ENCODE results near the gene FSD2. TPM values are rescaled to one million over a fixed set of nuclear protein-coding genes. Genes with fewer than 3 reads are reported as not detected.

The FSD2 gene
- total and polyA plus RNA-seq, 9 of the 15 experiments (the other 6 are each of a cell fraction or from before 2014, with no cell fraction given): 0.01 to 0.06 TPM; not detected in 7

DNA sequence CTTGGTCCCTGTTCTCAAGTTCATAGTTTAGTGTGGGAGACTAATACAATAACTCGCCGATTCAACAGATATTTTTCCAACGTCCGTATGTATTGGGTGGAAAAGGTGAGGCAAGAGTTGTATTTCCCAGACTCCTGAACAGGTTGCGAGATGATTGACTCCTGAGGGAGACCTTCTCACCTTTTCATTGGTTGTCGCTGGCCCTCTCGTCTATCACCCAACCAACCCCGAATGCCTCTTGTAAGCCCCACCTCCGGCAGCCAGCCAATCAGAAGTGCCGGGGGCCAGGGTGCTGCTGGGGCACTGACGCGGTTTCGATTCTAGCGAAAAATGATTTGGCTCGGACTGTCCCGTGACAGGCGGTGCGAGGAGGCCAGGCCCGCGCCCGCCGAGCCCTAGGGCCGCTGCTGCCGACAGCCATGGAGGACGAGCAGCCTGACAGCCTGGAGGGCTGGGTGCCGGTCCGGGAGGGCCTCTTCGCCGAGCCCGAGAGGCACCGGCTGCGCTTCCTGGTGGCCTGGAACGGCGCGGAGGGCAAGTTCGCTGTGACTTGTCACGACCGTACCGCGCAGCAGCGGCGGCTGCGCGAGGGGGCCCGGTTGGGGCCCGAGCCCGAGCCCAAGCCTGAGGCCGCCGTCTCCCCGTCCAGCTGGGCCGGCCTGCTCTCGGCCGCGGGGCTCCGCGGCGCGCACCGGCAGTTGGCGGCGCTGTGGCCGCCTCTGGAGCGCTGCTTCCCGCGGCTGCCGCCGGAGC, 3.6 kb upstream of the FSD2 start, which contains the start of gene WHAMM (continued):
- TF ChIP-seq CEBPG (CRISPR knock-in tag; IDR thresholded peaks at IDR 0.05) (peak; percentile 6; the same call in 1 of the 2 replicates), CEBPG (tag; conservative IDR thresholded peaks at IDR 0.05 in 1 of 2, IDR thresholded peaks at IDR 0.05 in 1 of 2) (peak; percentile 74 to 83; a peak in 3 of 4 replicates), POLR2G (IDR thresholded peaks at IDR 0.05; ENCODE audit: low read depth, low read length) (peak; percentile 93), TOE1 (IDR thresholded peaks at IDR 0.05; ENCODE audit: borderline replicate concordance) (peak; percentile 78; the same call in 1 of the 2 replicates), TOE1 (CRISPR knock-in tag; IDR thresholded peaks at IDR 0.05; ENCODE audit: borderline replicate concordance, low read depth) (no peak), OTX1 (CRISPR knock-in tag; IDR thresholded peaks at IDR 0.05) (0 out of 2 replicates have a peak, but pooled peaks have one; percentile 29), EHMT2 (IDR thresholded peaks at IDR 0.05) (no peak), NCOR1 (IDR thresholded peaks at IDR 0.05) (0 out of 2 replicates have a peak, but pooled peaks have one; percentile 9), POLR2A (conservative IDR thresholded peaks at IDR 0.05) (peak; percentile 91), KDM1A (IDR thresholded peaks at IDR 0.05) (0 out of 4 replicates have a peak, but pooled peaks of 1 of the 2 experiments have one; percentile 24), JUN (IDR thresholded peaks at IDR 0.05; ENCODE audit: borderline replicate concordance, low read depth, low read length) (no peak), JUN (CRISPR knock-in tag; IDR thresholded peaks at IDR 0.05; ENCODE audit: borderline replicate concordance) (0 out of 2 replicates have a peak, but pooled peaks have one; percentile 70), ZNF584 (CRISPR knock-in tag; IDR thresholded peaks at IDR 0.05; ENCODE audit: low read depth) (no peak), BRCA1 (IDR thresholded peaks at IDR 0.05) (no peak), BRCA1 (CRISPR knock-in tag; IDR thresholded peaks at IDR 0.05) (no peak), ATF1 (CRISPR knock-in tag; IDR thresholded peaks at IDR 0.05) (no peak), ATF1 (tag; IDR thresholded peaks at IDR 0.05) (peak; percentile 81), TCF7L2 (IDR thresholded peaks at IDR 0.05; ENCODE audit: low read depth, low read length) (no peak), GABPB1 (CRISPR knock-in tag; IDR thresholded peaks at IDR 0.05) (peak; percentile 52; the same call in 1 of the 2 replicates), FOS (IDR thresholded peaks at IDR 0.05; ENCODE audit: extremely low read depth, insufficient read length) (peak; percentile 98), ESRRA (IDR thresholded peaks at IDR 0.05; ENCODE audit: borderline replicate concordance, low read depth) (peak; percentile 27; the same call in 1 of the 2 replicates), ZNF717 (CRISPR knock-in tag; IDR thresholded peaks at IDR 0.05) (no peak), DACH1 (IDR thresholded peaks at IDR 0.05; ENCODE audit: partially characterized antibody) (no peak)
- TF ChIP-seq, protein P1, sequence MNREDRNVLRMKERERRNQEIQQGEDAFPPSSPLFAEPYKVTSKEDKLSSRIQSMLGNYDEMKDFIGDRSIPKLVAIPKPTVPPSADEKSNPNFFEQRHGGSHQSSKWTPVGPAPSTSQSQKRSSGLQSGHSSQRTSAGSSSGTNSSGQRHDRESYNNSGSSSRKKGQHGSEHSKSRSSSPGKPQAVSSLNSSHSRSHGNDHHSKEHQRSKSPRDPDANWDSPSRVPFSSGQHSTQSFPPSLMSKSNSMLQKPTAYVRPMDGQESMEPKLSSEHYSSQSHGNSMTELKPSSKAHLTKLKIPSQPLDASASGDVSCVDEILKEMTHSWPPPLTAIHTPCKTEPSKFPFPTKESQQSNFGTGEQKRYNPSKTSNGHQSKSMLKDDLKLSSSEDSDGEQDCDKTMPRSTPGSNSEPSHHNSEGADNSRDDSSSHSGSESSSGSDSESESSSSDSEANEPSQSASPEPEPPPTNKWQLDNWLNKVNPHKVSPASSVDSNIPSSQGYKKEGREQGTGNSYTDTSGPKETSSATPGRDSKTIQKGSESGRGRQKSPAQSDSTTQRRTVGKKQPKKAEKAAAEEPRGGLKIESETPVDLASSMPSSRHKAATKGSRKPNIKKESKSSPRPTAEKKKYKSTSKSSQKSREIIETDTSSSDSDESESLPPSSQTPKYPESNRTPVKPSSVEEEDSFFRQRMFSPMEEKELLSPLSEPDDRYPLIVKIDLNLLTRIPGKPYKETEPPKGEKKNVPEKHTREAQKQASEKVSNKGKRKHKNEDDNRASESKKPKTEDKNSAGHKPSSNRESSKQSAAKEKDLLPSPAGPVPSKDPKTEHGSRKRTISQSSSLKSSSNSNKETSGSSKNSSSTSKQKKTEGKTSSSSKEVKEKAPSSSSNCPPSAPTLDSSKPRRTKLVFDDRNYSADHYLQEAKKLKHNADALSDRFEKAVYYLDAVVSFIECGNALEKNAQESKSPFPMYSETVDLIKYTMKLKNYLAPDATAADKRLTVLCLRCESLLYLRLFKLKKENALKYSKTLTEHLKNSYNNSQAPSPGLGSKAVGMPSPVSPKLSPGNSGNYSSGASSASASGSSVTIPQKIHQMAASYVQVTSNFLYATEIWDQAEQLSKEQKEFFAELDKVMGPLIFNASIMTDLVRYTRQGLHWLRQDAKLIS (CRISPR knock-in tag; IDR thresholded peaks at IDR 0.05): no peak
